Upper lobe of left lung (tissue), 6 donors: ENCODE data around the gene XRCC4. TPM values are rescaled to one million over a fixed set of nuclear protein-coding genes. Genes with fewer than 3 reads are reported as not detected.

ENCODE experiments used
- ATAC-seq, 2 donors: fragments of 200-7000 bp; cut with Tn5 transposase; one replicate each; pipeline ENCODE4 v1.9.1; 2022; ENCODE audit warnings: mild to moderate bottlenecking in 2 of 2, moderate library complexity in 2 of 2; ENCODE audit not compliant: low FRiP score in 2 of 2
- DNase-seq, 2 donors: peaks; one replicate each; pipeline ENCODE4 v3.0.0-alpha.2; 2019 to 2020
- H3K27ac ChIP-seq, 4 donors: fragments of 200-600 bp; sonication (generic); one replicate each; pipeline ENCODE4 v1.5.1; 2016 to 2019
- H3K27me3 ChIP-seq, 4 donors: fragments of 200-600 bp; sonication (generic); one replicate each; pipeline ENCODE4 v1.5.1; 2017 to 2019
- H3K36me3 ChIP-seq, 4 donors: fragments of 200-600 bp; sonication (generic); one replicate each; pipeline ENCODE4 v1.5.1; 2016 to 2019
- H3K4me1 ChIP-seq, 4 donors: fragments of 200-600 bp; sonication (generic); one replicate each; pipeline ENCODE4 v1.5.1; 2018 to 2019
- H3K4me3 ChIP-seq, 4 donors: fragments of 200-600 bp; sonication (generic); one replicate each; pipeline ENCODE4 v1.5.1; 2017 to 2019; ENCODE audit warnings: mild to moderate bottlenecking in 2 of 4, moderate library complexity in 1 of 4
- H3K9me3 ChIP-seq, 4 donors: fragments of 200-600 bp; sonication (generic); one replicate each; pipeline ENCODE4 v1.5.1; 2018 to 2019
- EP300 ChIP-seq, 4 donors: sonication (generic); formaldehyde crosslinking; IDR thresholded peaks; one replicate each; pipeline ENCODE4 v1.5.1; 2017; ENCODE audit warnings: antibody characterized with exemption in 4 of 4, control low read depth in 2 of 4
- POLR2A ChIP-seq, 4 donors: fragments of 450-650 bp; IDR thresholded peaks; one replicate each; pipeline ENCODE4 v1.5.1; 2016 to 2017; ENCODE audit warnings: antibody characterized with exemption in 4 of 4, mild to moderate bottlenecking in 2 of 4
- POLR2AphosphoS5 ChIP-seq, 2 donors: sonication (generic); formaldehyde crosslinking; IDR thresholded peaks; one replicate each; pipeline ENCODE4 v1.5.1; 2017; ENCODE audit warnings: antibody characterized with exemption in 2 of 2
- WGBS, 2 donors: methylation state at CpG; one replicate each; pipeline ENCODE4 v1.1.5; 2017 to 2018; 5-methylcytosine and 5-hydroxymethylcytosine counted together
- total RNA-seq, 6 donors: library from RNA; depleted of rRNA in 4 of 6; stranded (reverse); fragments of >200 nt in 4 of 6; gene quantifications; one replicate each; pipeline versions ENCODE4 v1.1.0 to v1.2.1, GENCODE V29; 2016 to 2021
- TF ChIP-seq, protein P1 (sequence below), 6 experiments: fragments of 450-650 bp in 4 of 6; fragments of 200-600 bp in 2 of 6; sonication (generic) in 2 of 6; IDR thresholded peaks; one replicate each; pipeline ENCODE4 v1.5.1; 2016 to 2019; ENCODE audit warnings: antibody characterized with exemption in 6 of 6
- donor health status: DM: no; HTN: no; CAD: no; lungs with moderate emphysema.
- donor health status: DM: no; HTN: yes; CAD: no; lungs with severe emphysema.

Gene XRCC4
- total RNA-seq, 6 donors from 2014 or later = 4.4 to 11.8 (median 7.7) TPM

DNA sequence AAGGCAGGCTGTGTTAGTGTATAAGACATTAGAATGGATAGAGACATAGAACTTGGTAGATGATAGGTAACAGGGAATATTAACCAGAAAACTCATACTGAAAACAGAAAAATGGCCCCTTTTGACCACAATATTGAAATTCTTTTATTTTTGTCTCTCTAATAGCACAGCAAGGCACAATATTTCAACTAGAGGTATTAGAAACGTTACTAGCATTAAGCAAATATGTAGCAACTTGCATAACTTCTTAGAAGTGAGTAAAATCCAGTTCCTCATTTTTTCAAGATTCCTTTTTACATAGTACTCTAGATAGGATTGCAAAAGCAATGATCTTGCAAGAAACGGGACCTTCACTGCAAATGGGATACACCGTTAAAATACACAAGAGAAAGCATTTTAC, 291.5 kb downstream of the XRCC4 start:
- 38 to 40% methylated on average over 3 of the region's 3 CpGs for WGBS, 2 donors
- DNase-seq = no peak
- peak overlapping the region; percentile 11 to 74 (median 62) for H3K27ac ChIP-seq
- no peak overlapping the region for H3K4me3 ChIP-seq
- no peaks in the 10 kb centered on the region for H3K4me1 ChIP-seq
- no peaks in the 10 kb centered on the region for H3K9me3 ChIP-seq
- no peak for TF ChIP-seq POLR2A (IDR thresholded peaks at IDR 0.05)
- TF ChIP-seq, protein P1, sequence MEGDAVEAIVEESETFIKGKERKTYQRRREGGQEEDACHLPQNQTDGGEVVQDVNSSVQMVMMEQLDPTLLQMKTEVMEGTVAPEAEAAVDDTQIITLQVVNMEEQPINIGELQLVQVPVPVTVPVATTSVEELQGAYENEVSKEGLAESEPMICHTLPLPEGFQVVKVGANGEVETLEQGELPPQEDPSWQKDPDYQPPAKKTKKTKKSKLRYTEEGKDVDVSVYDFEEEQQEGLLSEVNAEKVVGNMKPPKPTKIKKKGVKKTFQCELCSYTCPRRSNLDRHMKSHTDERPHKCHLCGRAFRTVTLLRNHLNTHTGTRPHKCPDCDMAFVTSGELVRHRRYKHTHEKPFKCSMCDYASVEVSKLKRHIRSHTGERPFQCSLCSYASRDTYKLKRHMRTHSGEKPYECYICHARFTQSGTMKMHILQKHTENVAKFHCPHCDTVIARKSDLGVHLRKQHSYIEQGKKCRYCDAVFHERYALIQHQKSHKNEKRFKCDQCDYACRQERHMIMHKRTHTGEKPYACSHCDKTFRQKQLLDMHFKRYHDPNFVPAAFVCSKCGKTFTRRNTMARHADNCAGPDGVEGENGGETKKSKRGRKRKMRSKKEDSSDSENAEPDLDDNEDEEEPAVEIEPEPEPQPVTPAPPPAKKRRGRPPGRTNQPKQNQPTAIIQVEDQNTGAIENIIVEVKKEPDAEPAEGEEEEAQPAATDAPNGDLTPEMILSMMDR (IDR thresholded peaks at IDR 0.05) = no peak
- no peak for TF ChIP-seq POLR2AphosphoS5 (IDR thresholded peaks at IDR 0.05)
- no peak for TF ChIP-seq EP300 (IDR thresholded peaks at IDR 0.05)
- H3K36me3 ChIP-seq = no peaks in the 10 kb centered on the region
- ATAC-seq = peak; percentile 54 to 73
- H3K27me3 ChIP-seq = no peaks in the 10 kb centered on the region

DNA sequence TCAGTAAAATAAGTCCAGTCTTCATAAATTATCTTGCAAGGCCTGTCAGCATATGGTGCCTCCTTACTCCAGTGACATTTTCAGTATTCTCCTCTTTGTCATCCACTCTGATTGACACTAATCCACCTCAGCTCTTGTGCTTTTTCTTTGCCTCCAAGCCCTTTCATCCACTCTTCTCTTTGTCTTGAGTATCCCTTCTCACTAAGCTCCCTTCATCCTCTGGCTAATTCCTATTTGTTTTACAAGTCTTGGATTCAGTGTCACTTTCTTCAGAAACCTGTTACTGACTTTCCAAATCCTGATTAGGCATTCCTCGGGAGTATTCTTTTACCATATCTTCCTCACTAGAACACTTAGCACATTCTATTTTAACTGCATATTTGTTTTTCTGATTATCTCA, 293.6 kb downstream of the XRCC4 start:
- H3K36me3 ChIP-seq = no peaks in the 10 kb centered on the region
- 70 to 73% methylated on average over 1 of the region's 1 CpG for WGBS, 2 donors
- TF ChIP-seq EP300 (IDR thresholded peaks at IDR 0.05) (no peak), POLR2AphosphoS5 (IDR thresholded peaks at IDR 0.05) (no peak), POLR2A (IDR thresholded peaks at IDR 0.05) (no peak)
- TF ChIP-seq, protein P1 (IDR thresholded peaks at IDR 0.05) = no peak
- no peaks in the 10 kb centered on the region for H3K27me3 ChIP-seq
- ATAC-seq (no peak), DNase-seq (no peak)
- H3K27ac ChIP-seq = no peak overlapping the region
- no peaks in the 10 kb centered on the region for H3K4me1 ChIP-seq
- H3K4me3 ChIP-seq = no peak overlapping the region
- H3K9me3 ChIP-seq = no peaks in the 10 kb centered on the region

DNA sequence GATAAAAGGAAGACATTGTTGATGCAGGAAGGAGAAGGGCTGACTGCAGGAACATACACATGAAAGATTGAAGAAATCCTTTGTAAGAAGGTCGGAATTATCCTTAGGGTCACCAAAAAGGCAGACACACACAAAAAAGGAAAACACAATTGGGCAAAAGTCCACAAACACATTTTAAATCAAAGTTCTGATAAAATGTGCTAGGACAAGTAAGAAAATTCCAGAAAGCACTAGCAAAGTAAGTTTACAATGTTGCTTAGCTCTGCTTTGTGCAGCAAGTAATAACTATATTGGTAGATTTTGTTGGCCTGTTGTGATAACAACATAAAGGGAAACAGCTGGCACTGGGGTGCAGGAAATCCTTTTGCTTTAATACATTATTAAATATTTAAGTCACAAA, 294.4 kb downstream of the XRCC4 start:
- Histone ChIP-seq H3K9me3 (no peaks in the 10 kb centered on the region), H3K27ac (no peak overlapping the region), H3K36me3 (no peaks in the 10 kb centered on the region), H3K4me1 (no peaks in the 10 kb centered on the region), H3K27me3 (no peaks in the 10 kb centered on the region), H3K4me3 (no peak overlapping the region)
- TF ChIP-seq POLR2A (IDR thresholded peaks at IDR 0.05) (no peak), EP300 (IDR thresholded peaks at IDR 0.05) (no peak), POLR2AphosphoS5 (IDR thresholded peaks at IDR 0.05) (no peak)
- TF ChIP-seq, protein P1 (IDR thresholded peaks at IDR 0.05) = no peak
- no peak for ATAC-seq
- 62 to 78% methylated on average over 1 of the region's 1 CpG for WGBS, 2 donors
- no peak for DNase-seq

DNA sequence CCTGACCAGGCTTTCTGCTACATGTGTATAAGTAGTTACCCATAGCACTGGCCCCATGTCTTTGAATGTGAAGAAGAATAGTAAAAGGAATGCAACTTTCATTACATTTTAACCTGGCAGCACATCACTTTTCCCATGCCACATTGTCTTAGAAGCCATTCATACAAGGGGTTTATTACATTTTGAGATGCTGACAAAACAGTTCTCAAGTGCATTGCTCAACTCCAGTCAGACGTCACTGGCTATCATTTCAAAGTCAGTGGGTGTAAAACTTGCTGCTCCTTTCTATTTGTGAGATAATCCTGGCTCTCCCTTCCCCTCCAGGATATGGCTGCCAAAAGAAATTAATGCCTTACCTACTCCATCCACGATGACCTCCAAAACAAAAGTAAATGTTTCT, 297.2 kb downstream of the XRCC4 start:
- TF ChIP-seq POLR2A (IDR thresholded peaks at IDR 0.05) (no peak), EP300 (IDR thresholded peaks at IDR 0.05) (no peak), POLR2AphosphoS5 (IDR thresholded peaks at IDR 0.05) (no peak)
- TF ChIP-seq, protein P1 (IDR thresholded peaks at IDR 0.05) = no peak
- Histone ChIP-seq H3K27ac (no peak overlapping the region), H3K4me3 (no peak overlapping the region), H3K9me3 (no peaks in the 10 kb centered on the region), H3K36me3 (no peaks in the 10 kb centered on the region), H3K4me1 (no peaks in the 10 kb centered on the region), H3K27me3 (no peaks in the 10 kb centered on the region)
- WGBS, 2 donors = 27 to 51% methylated on average over 2 of the region's 2 CpGs
- ATAC-seq (peak in 1 of 2 donors; percentile 81), DNase-seq (no peak)

DNA sequence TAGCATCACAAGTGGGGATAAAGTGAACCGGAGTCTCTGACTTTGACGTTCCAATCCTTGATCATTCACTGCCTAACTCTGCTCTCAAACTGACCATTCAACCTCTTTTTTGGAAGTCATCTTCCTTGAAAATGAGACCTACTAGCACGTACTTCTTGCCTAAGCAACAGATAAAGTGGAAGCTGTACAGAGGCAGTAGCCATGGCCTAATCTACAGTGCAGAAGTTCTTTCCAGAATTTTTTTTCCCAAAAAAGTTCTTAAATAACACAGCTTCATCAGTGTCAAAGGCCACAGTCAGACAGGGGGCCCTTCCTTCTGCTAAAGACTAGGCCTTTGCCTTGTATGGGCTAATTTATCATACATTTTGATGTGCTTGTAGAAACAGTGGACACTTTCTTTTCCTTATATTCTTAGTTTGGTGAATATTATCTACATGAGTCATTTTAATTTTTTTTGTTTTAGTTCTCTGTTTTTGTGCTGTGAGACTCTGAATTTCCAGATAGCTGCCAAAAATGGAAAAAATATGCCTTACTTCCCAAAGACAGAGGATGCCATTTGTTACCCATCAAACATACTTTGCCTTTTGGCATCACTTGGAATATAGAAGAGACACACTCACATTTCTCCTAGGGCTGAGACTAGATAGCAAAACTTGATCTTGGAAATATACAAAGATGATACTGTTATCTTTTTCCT, 297.9 kb downstream of the XRCC4 start:
- Histone ChIP-seq H3K36me3 (no peaks in the 10 kb centered on the region), H3K27me3 (no peaks in the 10 kb centered on the region), H3K27ac (peak overlapping the region in 1 of 4 donors; percentile 4), H3K4me1 (no peaks in the 10 kb centered on the region), H3K4me3 (no peak overlapping the region), H3K9me3 (no peaks in the 10 kb centered on the region)
- 78 to 90% methylated on average over 3 of the region's 3 CpGs for WGBS, 2 donors
- DNase-seq (no peak), ATAC-seq (peak in 1 of 2 donors; percentile 3)
- TF ChIP-seq POLR2A (IDR thresholded peaks at IDR 0.05) (no peak), POLR2AphosphoS5 (IDR thresholded peaks at IDR 0.05) (no peak), EP300 (IDR thresholded peaks at IDR 0.05) (no peak)
- TF ChIP-seq, protein P1 (IDR thresholded peaks at IDR 0.05) = no peak
